HFFc6 (cell line): ENCODE results near the gene ROCK2. TPM values are rescaled to one million over a fixed set of nuclear protein-coding genes. Genes with fewer than 3 reads are reported as not detected.

Source experiments
- DNase-seq: peaks from one replicate; pipeline ENCODE4 v3.0.0-alpha.2; 2018
- H3K27ac Mint-ChIP-seq: 2 replicates; pipeline ENCODE4 v1.8.0; 2020; ENCODE audit warnings: mild to moderate bottlenecking, mixed read lengths
- H3K27me3 Mint-ChIP-seq: 2 replicates; pipeline ENCODE4 v1.8.0; 2021; ENCODE audit warnings: mild to moderate bottlenecking, moderate library complexity, mixed read lengths; ENCODE audit not compliant: insufficient read depth
- H3K36me3 Mint-ChIP-seq: 2 replicates; pipeline ENCODE4 v1.8.0; 2021; ENCODE audit warnings: low read depth, mixed read lengths
- H3K4me1 Mint-ChIP-seq: 2 replicates; pipeline ENCODE4 v1.8.0; 2020; ENCODE audit warnings: low read depth, mixed read lengths
- H3K4me3 Mint-ChIP-seq: 2 replicates; pipeline ENCODE4 v1.8.0; 2020; ENCODE audit warnings: mild to moderate bottlenecking, moderate library complexity, mixed read lengths
- H3K9me3 Mint-ChIP-seq: 2 replicates; pipeline ENCODE4 v1.8.0; 2020; ENCODE audit warnings: mild to moderate bottlenecking, mixed read lengths
- CTCF ChIP-seq: fragments of 200-600 bp; sonication (generic); IDR thresholded peaks from 2 replicates; pipeline ENCODE4 v1.5.0; 2021; ENCODE audit warnings: antibody characterized with exemption, mild to moderate bottlenecking
- long read RNA-seq: library from polyadenylated mRNA; unstranded; transcript quantifications from one replicate; pipeline ENCODE4 v2.0.0, GENCODE V29; 2019
- total RNA-seq, 6 experiments: library from RNA; stranded (reverse); fragmentation: NEBNext Ultra II Directional; extraction: Animal tissue kit (Norgen Biotek cat#: 25700); gene quantifications; 2 replicates in 1 of 6; 3 replicates in 5 of 6; pipeline ENCODE4 v1.2.3, GENCODE V29; 2021

ROCK2 gene
- 10 to 100 TPM; 41.6 to 54.3 (median 51.7) TPM for total RNA-seq
- long read RNA-seq, partial matches to known transcripts, result 7 of 17 reads
- long read RNA-seq, other reads (novel, unspliced or antisense), result 10 of 17 reads

- peaks cover 2% of the 10 kb centered on the region for H3K27me3 Mint-ChIP-seq
- no peaks in the 10 kb centered on the region for H3K9me3 Mint-ChIP-seq
- peak; percentile 80 for DNase-seq
- H3K27ac Mint-ChIP-seq, result peak within 1 kb of the TSS; percentile 98
- peak within 1 kb of the TSS; percentile 98 for H3K4me3 Mint-ChIP-seq
- no peak for TF ChIP-seq CTCF
- H3K36me3 Mint-ChIP-seq, result no peaks in the 10 kb centered on the region
- H3K4me1 Mint-ChIP-seq, result peaks cover 45% of the 10 kb centered on the region
Measured at GRCh38 chr2:11344342-11344955, at the start of gene ROCK2. TSS of gene ROCK2 (minus strand) at chr2:11344636. CDS start at chr2:11344136, 500 bp downstream.

GRCh38 chr2:11393711-11394236 is 49.3 kb upstream of the ROCK2 start:
- no peak for DNase-seq
- Mint-ChIP-seq H3K9me3 (no peaks in the 10 kb centered on the region), H3K4me3 (no peak overlapping the region), H3K27me3 (peaks cover 5% of the 10 kb centered on the region), H3K27ac (no peak overlapping the region), H3K36me3 (no peaks in the 10 kb centered on the region), H3K4me1 (peaks cover 30% of the 10 kb centered on the region)
- TF ChIP-seq CTCF, result no peak

GRCh38 chr2:11391942-11392266 is 47.5 kb upstream of the ROCK2 start:
- TF ChIP-seq CTCF, result no peak
- peaks cover 24% of the 10 kb centered on the region for H3K4me1 Mint-ChIP-seq
- peak overlapping the region; percentile 14; the same call in 1 of the 2 replicates for H3K27ac Mint-ChIP-seq
- no peak for DNase-seq
- peaks cover 3% of the 10 kb centered on the region for H3K27me3 Mint-ChIP-seq
- H3K4me3 Mint-ChIP-seq, result no peak overlapping the region
- no peaks in the 10 kb centered on the region for H3K36me3 Mint-ChIP-seq
- H3K9me3 Mint-ChIP-seq, result no peaks in the 10 kb centered on the region

GRCh38 chr2:11390399-11390658 is 45.9 kb upstream of the ROCK2 start:
- DNase-seq, result no peak
- no peak for TF ChIP-seq CTCF
- peaks cover 3% of the 10 kb centered on the region for H3K27me3 Mint-ChIP-seq
- peaks cover 37% of the 10 kb centered on the region for H3K4me1 Mint-ChIP-seq
- no peak overlapping the region for H3K4me3 Mint-ChIP-seq
- no peaks in the 10 kb centered on the region for H3K36me3 Mint-ChIP-seq
- no peaks in the 10 kb centered on the region for H3K9me3 Mint-ChIP-seq
- no peak overlapping the region for H3K27ac Mint-ChIP-seq

GRCh38 chr2:11389551-11390398 is 45.3 kb upstream of the ROCK2 start:
- peaks cover 1% of the 10 kb centered on the region for H3K27me3 Mint-ChIP-seq
- H3K4me1 Mint-ChIP-seq, result peaks cover 37% of the 10 kb centered on the region
- no peaks in the 10 kb centered on the region for H3K9me3 Mint-ChIP-seq
- no peak for TF ChIP-seq CTCF
- H3K4me3 Mint-ChIP-seq, result no peak overlapping the region
- H3K36me3 Mint-ChIP-seq, result no peaks in the 10 kb centered on the region
- DNase-seq, result no peak
- no peak overlapping the region for H3K27ac Mint-ChIP-seq
